H1 (cell line): Measurements from ENCODE around the gene MMEL1. TPM values are rescaled to one million over a fixed set of nuclear protein-coding genes. Genes with fewer than 3 reads are reported as not detected.
"Not testable (repeated sequence)": the region's sequence is repeated elsewhere in the genome, so short reads cannot be mapped to it uniquely, and the experiment has no call there.

Source experiments
- CTCF ChIA-PET: fragments of 300-600 bp; sonication (Branson Sonifier 250); formaldehyde crosslinking; loops from one replicate; lab custom pipeline; 2021; ENCODE audit not compliant: partially characterized antibody; lab: Charles Lee
- POLR2A ChIA-PET: fragments of 300-600 bp; sonication (Branson Sonifier 250); formaldehyde crosslinking; loops from one replicate; lab custom pipeline; 2021; ENCODE audit warnings: inconsistent platforms; ENCODE audit not compliant: partially characterized antibody; lab: Charles Lee
- DNase-seq, 2 experiments: peaks; one replicate each; pipeline versions ENCODE4 v3.0.0 to v3.0.0-alpha.2; 2010 to 2022; ENCODE audit warnings: low spot score in 2 of 2, low read depth in 1 of 2, mixed read lengths in 1 of 2
- FAIRE-seq: peaks from 2 replicates; lab custom pipeline; 2011; peaks lifted over from hg19 to GRCh38; lab: Jason Lieb, UNC
- H2AFZ ChIP-seq: 2 replicates; pipeline ENCODE4 v1.8.1; 2012; ENCODE audit warnings: low read length, inconsistent platforms
- H2AK5ac ChIP-seq: 2 replicates; pipeline ENCODE4 v1.6.1; 2013; ENCODE audit warnings: low read depth, low read length
- H2BK120ac ChIP-seq: replicated peaks from 2 replicates; pipeline ENCODE3; 2013; ENCODE audit warnings: low read depth, low read length, inconsistent platforms
- H2BK12ac ChIP-seq: 2 replicates; pipeline ENCODE4 v1.6.1; 2013; ENCODE audit warnings: low read depth, low read length
- H2BK15ac ChIP-seq: 2 replicates; pipeline ENCODE4 v1.6.1; 2013; ENCODE audit warnings: low read length
- H2BK20ac ChIP-seq: 2 replicates; pipeline ENCODE4 v1.6.1; 2013; ENCODE audit warnings: low read length
- H2BK5ac ChIP-seq: 2 replicates; pipeline ENCODE4 v1.6.1; 2013; ENCODE audit warnings: low read depth, low read length
- H3K14ac ChIP-seq: 2 replicates; pipeline ENCODE4 v1.6.1; 2013; ENCODE audit warnings: inconsistent platforms; ENCODE audit not compliant: insufficient read length
- H3K18ac ChIP-seq: 2 replicates; pipeline ENCODE4 v1.6.1; 2013; ENCODE audit warnings: low read length; ENCODE audit errors: extremely low read depth
- H3K23ac ChIP-seq: 2 replicates; pipeline ENCODE4 v1.6.1; 2013; ENCODE audit warnings: inconsistent platforms; ENCODE audit not compliant: insufficient read length
- H3K23me2 ChIP-seq: 2 replicates; pipeline ENCODE4 v1.6.1; 2013; ENCODE audit warnings: low read depth, low read length
- H3K27ac ChIP-seq: 2 replicates; pipeline ENCODE4 v1.6.1; 2011; ENCODE audit warnings: low read depth, low read length, inconsistent platforms
- H3K27me3 ChIP-seq, 4 experiments: replicated peaks in 1 of 4; 1 replicate in 1 of 4; 2 replicates in 3 of 4; pipeline versions ENCODE4 v1.6.1 to v1.8.1; 2011 to 2013; ENCODE audit warnings: low read length in 3 of 4, mild to moderate bottlenecking in 3 of 4, inconsistent platforms in 2 of 4, mixed read lengths in 2 of 4, moderate library complexity in 1 of 4; ENCODE audit not compliant: control insufficient read depth in 3 of 4, insufficient read depth in 3 of 4; ENCODE audit errors: extremely low read depth in 1 of 4
- H3K36me3 ChIP-seq, 4 experiments: 2 replicates each; pipeline versions ENCODE4 v1.6.1 to v1.8.1; 2011 to 2013; ENCODE audit warnings: mild to moderate bottlenecking in 4 of 4, low read length in 3 of 4, moderate library complexity in 2 of 4, control low read depth in 1 of 4, inconsistent platforms in 1 of 4; ENCODE audit not compliant: insufficient read depth in 4 of 4, control insufficient read depth in 2 of 4
- H3K4ac ChIP-seq: replicated peaks from 2 replicates; pipeline ENCODE3; 2013; ENCODE audit warnings: low read length, low read depth, mixed read lengths, inconsistent platforms; ENCODE audit not compliant: insufficient read length
- H3K4me1 ChIP-seq, 4 experiments: replicated peaks in 1 of 4; 1 replicate in 1 of 4; 2 replicates in 3 of 4; pipeline versions ENCODE4 v1.6.1 to v1.8.1; 2011 to 2013; ENCODE audit warnings: low read length in 3 of 4, inconsistent platforms in 2 of 4, mixed read lengths in 1 of 4; ENCODE audit not compliant: insufficient read depth in 4 of 4, control insufficient read depth in 3 of 4
- H3K4me2 ChIP-seq, 2 experiments: 2 replicates each; pipeline versions ENCODE4 v1.6.1 to v1.8.1; 2011 to 2013; ENCODE audit warnings: low read depth in 2 of 2, low read length in 2 of 2, control low read depth in 1 of 2, inconsistent platforms in 1 of 2, mild to moderate bottlenecking in 1 of 2; ENCODE audit not compliant: insufficient read depth in 1 of 2
- H3K4me3 ChIP-seq, 4 experiments: fragments of 200-600, 300-600 bp in 1 of 4; sonication (generic), shearing (Covaris generic), sonication (Bioruptor Twin) in 1 of 4; 2 replicates each; pipeline versions ENCODE4 v1.5.1 to v1.8.1; 2011 to 2016; ENCODE audit warnings: low read length in 4 of 4, low read depth in 3 of 4, control low read depth in 2 of 4, inconsistent platforms in 2 of 4, mild to moderate bottlenecking in 2 of 4, mixed read lengths in 1 of 4, moderate library complexity in 1 of 4; ENCODE audit not compliant: insufficient read depth in 2 of 4; ENCODE audit errors: extremely low read depth in 1 of 4
- H3K56ac ChIP-seq: replicated peaks from 2 replicates; pipeline ENCODE3; 2013; ENCODE audit warnings: low read depth, mild to moderate bottlenecking, mixed read lengths, low read length, inconsistent platforms; ENCODE audit not compliant: insufficient read length
- H3K79me1 ChIP-seq: 2 replicates; pipeline ENCODE4 v1.6.1; 2013; ENCODE audit warnings: low read depth, low read length, control low read depth
- H3K79me2 ChIP-seq, 2 experiments: 2 replicates each; pipeline versions ENCODE4 v1.6.1 to v1.8.1; 2012 to 2013; ENCODE audit warnings: low read length in 2 of 2, mild to moderate bottlenecking in 2 of 2, inconsistent platforms in 1 of 2; ENCODE audit not compliant: insufficient read depth in 2 of 2, control insufficient read depth in 1 of 2
- H3K9ac ChIP-seq, 4 experiments: replicated peaks in 1 of 4; 1 replicate in 1 of 4; 2 replicates in 3 of 4; pipeline versions ENCODE4 v1.6.1 to v1.8.1; 2011 to 2013; ENCODE audit warnings: low read depth in 3 of 4, low read length in 3 of 4, control low read depth in 2 of 4, mild to moderate bottlenecking in 2 of 4, moderate library complexity in 2 of 4, inconsistent platforms in 1 of 4; ENCODE audit errors: extremely low read depth in 1 of 4
- H3K9me3 ChIP-seq, 2 experiments: 2 replicates each; pipeline versions ENCODE4 v1.6.1 to v1.8.1; 2012 to 2013; ENCODE audit warnings: mild to moderate bottlenecking in 2 of 2, moderate library complexity in 2 of 2, control low read depth in 1 of 2, inconsistent platforms in 1 of 2, low read depth in 1 of 2, low read length in 1 of 2, mixed read lengths in 1 of 2; ENCODE audit not compliant: insufficient read depth in 2 of 2
- H4K20me1 ChIP-seq, 2 experiments: replicated peaks in 1 of 2; 2 replicates each; pipeline versions ENCODE3 to v1.8.1; 2011 to 2013; ENCODE audit warnings: inconsistent platforms in 2 of 2, low read length in 2 of 2, mild to moderate bottlenecking in 1 of 2; ENCODE audit not compliant: insufficient read depth in 2 of 2, control insufficient read depth in 1 of 2
- H4K5ac ChIP-seq: 2 replicates; pipeline ENCODE4 v1.6.1; 2013; ENCODE audit warnings: low read length, low read depth, mixed read lengths, inconsistent platforms; ENCODE audit not compliant: insufficient read length
- H4K8ac ChIP-seq: 2 replicates; pipeline ENCODE4 v1.8.0; 2013; ENCODE audit warnings: mild to moderate bottlenecking, moderate library complexity, low read length, inconsistent platforms; ENCODE audit not compliant: insufficient read depth; ENCODE audit errors: extremely low read depth
- H4K91ac ChIP-seq: replicated peaks from 2 replicates; pipeline ENCODE3; 2013; ENCODE audit warnings: low read length, mixed read lengths, inconsistent platforms; ENCODE audit not compliant: insufficient read length
- NRF1 ChIP-seq: IDR thresholded peaks from 2 replicates; pipeline ENCODE4 v1.6.1; 2011; ENCODE audit warnings: mild to moderate bottlenecking, low read depth, low read length, improper control_type of control experiment
- RFX5 ChIP-seq: IDR thresholded peaks from 2 replicates; pipeline ENCODE4 v1.6.1; 2011; ENCODE audit warnings: low read depth, low read length, improper control_type of control experiment, borderline replicate concordance
- TBP ChIP-seq: IDR thresholded peaks from 2 replicates; pipeline ENCODE4 v1.6.1; 2011; ENCODE audit warnings: low read depth, low read length, improper control_type of control experiment
- YY1 ChIP-seq: IDR thresholded peaks from 2 replicates; pipeline ENCODE4 v1.6.1; 2011; ENCODE audit warnings: low read depth, mild to moderate bottlenecking, low read length
- WGBS, 2 experiments: shearing (Covaris generic) in 1 of 2; methylation state at CpG; one replicate each; pipeline versions ENCODE4 v1.1.6 to v1.1.7; 2013 to 2015; ENCODE audit warnings: low lambda C conversion rate in 2 of 2, mixed read lengths in 2 of 2, inconsistent platforms in 1 of 2, low coverage in 1 of 2, missing lambda C conversion rate in 1 of 2; ENCODE audit not compliant: insufficient replicate concordance in 2 of 2, insufficient coverage in 1 of 2, insufficient read length in 1 of 2; ENCODE audit errors: extremely low coverage in 1 of 2, missing lambda C conversion rate in 1 of 2; 5-methylcytosine and 5-hydroxymethylcytosine counted together
- polyA plus RNA-seq, 7 experiments: library from polyadenylated mRNA; depleted of rRNA in 3 of 7; stranded (reverse) in 5 of 7; unstranded in 2 of 7; fragments of >200 nt in 5 of 7; fragments of 200-250 nt in 2 of 7; gene quantifications; 1 replicate in 5 of 7; 2 replicates in 1 of 7; 4 replicates in 1 of 7; pipeline versions ENCODE4 v1.2.1 to v1.2.3, GENCODE V29; 2011 to 2013; ENCODE audit warnings: missing spikeins in 2 of 7, mixed read lengths in 2 of 7
- total RNA-seq: library from RNA; stranded (reverse); fragmentation: NEBNext Ultra II Directional; extraction: Animal tissue kit (Norgen Biotek cat#: 25700); gene quantifications from 2 replicates; pipeline ENCODE4 v1.2.1, GENCODE V29; 2021
- TF ChIP-seq, protein P1 (sequence below): IDR thresholded peaks from 2 replicates; pipeline ENCODE4 v1.6.1; 2012; ENCODE audit warnings: inconsistent platforms

Gene MMEL1
- total and polyA plus RNA-seq, 2 of the 8 experiments (the other 6 are each of a cell fraction or from before 2014, with no cell fraction given) = 0.91 to 1.7 TPM

DNA sequence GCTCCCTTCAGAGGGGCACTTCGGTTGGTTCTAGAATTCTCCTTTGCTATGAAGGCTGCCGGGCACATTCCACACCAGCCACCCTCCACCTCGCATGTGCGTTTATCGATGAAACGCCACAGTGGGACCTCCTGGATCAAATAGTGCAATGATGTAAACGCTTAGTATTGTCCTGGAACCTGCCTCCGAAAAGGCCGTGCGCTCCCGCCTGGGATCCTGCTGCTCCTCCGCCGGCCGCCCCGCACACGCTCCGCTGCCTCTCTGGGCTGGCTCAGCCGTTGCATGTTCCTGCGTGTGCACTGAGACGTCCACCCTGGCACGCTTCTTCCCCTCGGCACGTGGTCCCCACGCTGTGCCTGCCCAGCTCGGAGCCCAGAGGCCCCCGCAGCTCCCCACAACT lies 80.6 kb downstream of the MMEL1 start (continued):
- TF ChIP-seq YY1 (no peak), NRF1 (no peak), TBP (no peak), RFX5 (no peak)
- TF ChIP-seq, protein P1, sequence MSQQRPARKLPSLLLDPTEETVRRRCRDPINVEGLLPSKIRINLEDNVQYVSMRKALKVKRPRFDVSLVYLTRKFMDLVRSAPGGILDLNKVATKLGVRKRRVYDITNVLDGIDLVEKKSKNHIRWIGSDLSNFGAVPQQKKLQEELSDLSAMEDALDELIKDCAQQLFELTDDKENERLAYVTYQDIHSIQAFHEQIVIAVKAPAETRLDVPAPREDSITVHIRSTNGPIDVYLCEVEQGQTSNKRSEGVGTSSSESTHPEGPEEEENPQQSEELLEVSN = no peak
- TF ChIP-seq, all 59 proteins: peak for 0

DNA sequence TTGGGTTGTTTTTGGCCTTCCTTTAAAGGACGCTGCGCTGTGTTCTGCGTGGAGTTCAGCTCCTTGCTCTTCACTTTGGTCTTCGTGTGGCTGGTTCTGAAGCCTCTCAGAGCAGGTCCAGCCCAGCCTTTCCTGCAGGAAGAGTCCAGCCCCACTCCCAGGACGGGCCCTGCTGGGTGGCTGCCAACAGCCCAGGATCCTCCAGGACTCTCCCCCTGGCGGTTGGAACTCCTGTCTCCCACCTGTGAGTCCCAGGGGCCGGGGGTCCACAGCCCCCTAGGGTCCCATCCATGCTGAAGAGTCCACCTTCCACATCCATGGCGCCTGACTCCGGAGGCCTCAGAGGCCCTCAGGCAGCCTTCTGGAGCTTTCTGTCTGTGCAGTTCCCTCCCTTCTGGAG lies 81.3 kb downstream of the MMEL1 start:
- H3K27me3 ChIP-seq, H4K5ac ChIP-seq, H2BK5ac ChIP-seq, H2BK15ac ChIP-seq, H2BK12ac ChIP-seq, H3K4me2 ChIP-seq, H2AFZ ChIP-seq, H2BK120ac ChIP-seq, H3K56ac ChIP-seq, H2AK5ac ChIP-seq, H3K79me1 ChIP-seq, H3K9ac ChIP-seq, H3K9me3 ChIP-seq, CTCF ChIA-PET, H3K79me2 ChIP-seq, H3K4ac ChIP-seq, POLR2A ChIA-PET, H3K23ac ChIP-seq, H3K36me3 ChIP-seq, H3K14ac ChIP-seq, H3K27ac ChIP-seq, H3K18ac ChIP-seq, H2BK20ac ChIP-seq, H3K4me3 ChIP-seq, DNase-seq, H4K91ac ChIP-seq, FAIRE-seq, H4K20me1 ChIP-seq, H4K8ac ChIP-seq, H3K23me2 ChIP-seq: not testable (repeated sequence)
- peaks cover 0 to 20% (median 9%) of the 10 kb centered on the region in 4 experiments; a peak in 6 of 7 replicates for H3K4me1 ChIP-seq
- WGBS, 2 experiments = 96% methylated on average over 6 of the region's 9 CpGs; no CpG with 5 or more reads in 1 of the 2 experiments
